Superior temporal gyrus (tissue), 1 donor: Measurements from ENCODE around the gene PBX2.

Experiments
- DNase-seq: peaks from one replicate; pipeline ENCODE4 v3.0.0-alpha.2; 2016; ENCODE audit errors: extremely low spot score

PBX2 gene

GRCh38 chr6:32173051-32173727 lies 16.8 kb downstream of the PBX2 start:
- no peak for DNase-seq

- no peak for DNase-seq
Measured at GRCh38 chr6:32171234-32171633, 18.8 kb downstream of the PBX2 start.

- DNase-seq = no peak
Measured at GRCh38 chr6:32170294-32170693, 19.7 kb downstream of the PBX2 start.

DNA sequence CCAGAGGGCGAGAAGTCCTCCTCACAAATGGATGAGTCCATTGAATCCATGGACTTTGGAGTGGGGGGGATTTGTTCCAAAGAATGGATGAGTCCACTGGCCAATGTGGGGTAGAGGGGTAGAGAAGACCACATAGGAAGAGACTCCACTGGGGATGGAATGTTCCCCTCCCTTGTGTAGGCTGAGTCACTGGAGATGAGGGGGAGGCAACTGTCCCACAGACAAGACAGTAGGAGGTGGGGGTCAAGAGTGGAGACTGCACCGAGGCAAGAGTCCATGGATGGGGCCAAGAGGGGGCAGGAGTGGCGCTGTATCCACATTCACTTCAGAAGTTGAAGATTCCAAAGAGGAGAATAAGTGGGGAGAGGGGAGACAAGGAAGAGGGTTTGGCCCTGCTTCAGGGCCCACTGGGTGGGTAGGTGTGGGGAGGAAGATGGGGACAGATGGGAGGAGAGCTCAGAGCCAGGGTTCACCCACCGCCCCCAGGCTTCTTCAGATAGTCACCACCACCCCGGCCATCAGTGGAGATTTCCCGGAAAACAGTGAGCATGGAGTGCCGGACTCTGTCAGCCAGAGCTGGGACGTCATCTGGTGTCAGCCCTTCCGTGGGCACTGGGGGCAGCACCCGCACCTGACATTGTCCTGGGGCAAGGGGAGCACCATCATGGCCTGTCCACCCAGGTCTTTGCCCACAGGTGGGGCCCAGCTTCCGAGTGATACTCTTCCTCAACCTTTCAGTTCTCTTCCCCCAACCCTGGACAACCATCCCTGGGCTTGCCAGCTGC lies 21.0 kb downstream of the PBX2 start:
- no peak for DNase-seq

DNA sequence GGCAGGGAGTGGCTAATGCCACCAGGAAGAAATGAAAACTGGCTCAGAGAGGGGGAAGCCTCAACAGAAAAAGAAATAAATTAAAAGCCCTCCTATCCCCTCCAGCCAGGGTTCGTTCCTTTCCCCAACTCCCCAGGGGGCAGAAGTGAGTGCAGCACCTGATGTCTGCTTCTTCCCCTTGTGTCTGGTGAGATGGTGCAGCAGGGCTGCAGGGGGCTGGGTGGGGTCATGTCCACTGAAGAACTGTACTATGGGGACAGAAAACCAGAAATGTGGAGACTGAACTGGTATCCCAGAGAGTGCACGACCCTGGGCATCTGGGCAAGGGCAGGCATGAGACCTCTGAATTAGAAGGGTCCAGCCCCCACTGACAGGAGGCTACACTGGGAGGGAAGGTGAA lies 21.7 kb downstream of the PBX2 start:
- no peak for DNase-seq

DNA sequence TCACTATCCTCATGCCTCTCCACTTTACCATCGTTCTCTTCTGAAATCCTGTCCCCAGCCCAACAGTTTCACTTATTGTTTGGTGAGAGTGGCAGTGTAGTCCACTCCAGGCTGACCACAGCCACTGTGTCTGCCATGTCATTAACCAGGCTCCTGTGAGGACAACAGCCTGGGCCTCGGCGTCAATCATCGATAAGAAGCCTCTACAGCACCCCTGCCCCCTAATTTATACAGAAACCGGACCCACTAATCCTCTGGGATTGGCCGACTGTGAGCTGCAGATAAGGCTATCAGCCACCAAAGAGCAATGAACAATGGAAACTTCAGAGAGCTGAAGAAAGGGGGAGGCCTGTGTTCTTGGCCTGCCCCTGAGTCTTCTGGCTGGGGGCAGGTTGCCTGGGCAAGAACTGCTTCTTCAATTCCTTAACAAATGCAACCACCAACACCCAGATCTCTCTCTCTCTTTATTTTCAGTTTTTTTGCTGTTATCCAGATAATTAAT lies 22.2 kb downstream of the PBX2 start:
- DNase-seq = no peak

DNA sequence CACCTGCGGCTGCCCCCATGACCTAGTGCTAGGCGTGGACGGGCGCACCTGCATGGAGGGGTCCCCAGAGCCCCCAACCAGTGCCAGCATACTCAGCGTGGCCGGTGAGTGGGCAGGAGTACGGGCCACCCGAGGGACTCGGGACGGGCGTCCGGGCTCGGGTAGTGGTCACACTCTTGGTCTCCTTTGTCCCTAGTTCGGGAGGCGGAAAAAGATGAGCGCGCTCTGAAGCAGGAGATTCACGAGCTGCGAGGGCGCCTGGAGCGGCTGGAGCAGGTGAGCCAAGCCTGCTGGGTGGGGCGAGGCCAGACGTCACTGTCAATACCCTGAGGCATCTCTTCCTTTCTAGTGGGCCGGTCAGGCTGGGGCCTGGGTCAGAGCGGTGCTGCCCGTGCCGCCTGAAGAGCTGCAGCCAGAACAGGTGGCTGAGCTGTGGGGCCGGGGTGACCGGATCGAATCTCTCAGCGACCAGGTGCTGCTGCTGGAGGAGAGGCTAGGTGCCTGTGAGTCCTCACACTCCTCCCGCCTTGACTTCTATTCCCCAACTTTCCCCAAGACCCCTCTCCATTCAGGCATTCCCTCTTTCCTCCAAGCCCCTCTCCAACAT lies 22.7 kb downstream of the PBX2 start:
- DNase-seq = no peak

- no peak for DNase-seq
Measured at GRCh38 chr6:32166411-32167061, 23.5 kb downstream of the PBX2 start.

GRCh38 chr6:32164295-32164694 lies 25.7 kb downstream of the PBX2 start, which contains the start of gene EGFL8:
Gene EGFL8, plus strand, starts transcription at chr6:32164595. Its CDS starts 1,571 bp downstream, at chr6:32166166.
- no peak for DNase-seq

DNA sequence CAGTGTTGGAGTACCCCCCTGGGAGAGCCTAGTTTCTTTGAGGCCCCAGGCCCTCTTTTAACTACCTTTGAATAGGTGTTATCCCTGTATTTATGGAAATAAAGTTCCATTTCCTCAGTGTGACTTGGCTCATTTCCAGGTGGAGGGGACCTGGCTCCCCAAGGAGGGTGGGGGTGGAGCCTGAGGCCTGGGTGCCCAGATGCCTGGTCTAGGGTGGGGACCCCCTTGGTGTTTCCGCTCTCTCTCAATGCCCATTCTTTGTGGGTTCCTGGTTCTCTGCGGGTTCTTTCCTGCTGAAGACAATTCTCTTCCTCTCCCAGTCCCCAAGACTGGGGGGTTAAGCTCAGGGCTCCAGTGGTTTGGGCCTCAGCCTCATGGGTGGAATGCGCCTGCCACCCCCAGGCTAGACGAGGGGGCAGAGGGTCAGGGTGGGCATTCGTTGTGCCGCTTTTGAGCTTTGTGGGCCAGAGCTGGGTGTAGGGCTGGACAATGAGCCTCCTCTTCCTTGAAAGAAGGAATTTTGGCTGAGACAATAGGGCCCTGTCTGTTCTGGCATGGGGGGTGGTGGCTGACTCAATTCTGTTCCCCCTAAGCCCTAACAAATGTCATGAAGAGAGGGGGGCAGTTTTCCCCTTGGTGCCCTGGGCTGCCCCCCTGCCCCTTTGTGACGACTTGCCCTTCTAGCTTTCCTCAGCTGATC lies 26.3 kb downstream of the PBX2 start:
- DNase-seq = no peak

DNA sequence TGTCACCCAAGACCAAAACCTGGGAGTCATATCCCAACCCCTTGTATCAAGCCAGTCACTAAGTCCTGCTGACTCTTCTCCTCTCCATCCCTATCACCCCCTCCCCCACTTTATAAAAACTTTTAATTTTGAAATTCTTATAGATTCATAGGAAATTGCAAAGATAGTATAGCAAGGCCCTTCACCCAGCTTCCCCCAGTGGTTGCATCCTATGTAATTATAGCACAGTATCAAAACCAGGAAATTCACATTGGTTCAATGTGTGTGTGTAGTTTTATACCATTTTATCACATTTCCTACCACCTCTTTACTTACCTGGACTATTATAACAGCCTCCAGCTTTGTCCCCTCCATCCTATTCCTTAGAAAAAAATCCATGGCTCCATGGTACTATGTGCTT lies 31.9 kb downstream of the PBX2 start:
- DNase-seq = no peak

GRCh38 chr6:32156891-32157290 lies 33.1 kb downstream of the PBX2 start:
- no peak for DNase-seq

- peak; percentile 39 for DNase-seq
Measured at GRCh38 chr6:32154514-32155161, 35.4 kb downstream of the PBX2 start.

GRCh38 chr6:32153564-32154513 lies 36.2 kb downstream of the PBX2 start, which contains the start of gene PPT2:
Gene PPT2, plus strand, starts transcription at chr6:32154141. Its CDS starts 454 bp downstream, at chr6:32154595.
- peak; percentile 90 for DNase-seq

- DNase-seq = peak; percentile 51
Measured at GRCh38 chr6:32152769-32153563, 37.0 kb downstream of the PBX2 start.

DNA sequence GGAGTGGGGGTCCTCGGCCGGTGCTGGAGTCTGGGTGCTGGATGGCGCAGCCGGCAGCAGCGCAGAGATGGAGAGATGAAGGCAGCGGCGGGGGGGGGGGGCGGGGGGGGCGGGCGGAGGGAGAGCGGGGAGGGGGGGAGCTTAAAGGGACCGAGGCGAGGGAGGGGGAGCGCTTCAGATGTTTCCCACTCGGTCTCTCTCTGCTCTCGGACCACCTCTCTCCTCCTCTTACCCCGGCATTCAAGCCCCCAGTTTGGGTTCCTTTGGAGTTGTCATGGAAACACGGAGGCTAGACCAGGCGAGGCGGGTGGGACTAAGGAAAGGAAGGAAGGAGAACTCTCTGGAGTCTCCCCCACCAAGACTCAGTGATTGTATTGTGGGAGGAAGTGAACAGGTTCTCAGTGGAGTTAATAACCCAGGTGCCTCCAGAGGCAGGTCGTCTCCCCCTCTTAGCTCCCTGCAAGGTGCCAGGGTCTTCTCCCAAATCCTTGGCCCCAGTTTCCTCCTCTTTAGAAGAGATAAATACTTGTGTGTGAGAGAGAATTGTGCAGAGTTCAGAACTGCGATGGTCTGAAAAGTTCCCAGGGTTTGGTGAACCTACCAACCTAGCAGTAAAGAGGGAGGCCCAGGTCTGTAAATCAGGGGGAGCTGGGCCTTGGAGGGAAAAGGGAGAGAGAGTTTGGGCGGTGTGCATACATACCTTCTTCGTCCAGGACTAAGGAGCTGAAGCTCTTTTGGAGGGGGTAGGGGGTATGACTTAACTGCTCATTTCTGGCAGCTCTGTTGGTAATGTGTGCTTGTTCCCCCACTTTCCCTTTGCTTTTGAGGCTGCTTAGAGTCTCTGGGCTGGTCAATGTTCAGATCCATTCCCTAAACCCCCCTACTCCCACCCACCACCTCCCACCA lies 37.9 kb downstream of the PBX2 start, which contains the start of gene PRRT1:
Gene PRRT1 (minus strand): TSS at position 77 of the 906 bp plus-strand sequence. CDS start 112 bp downstream, outside the sequence.
- DNase-seq = peak; percentile 54

GRCh38 chr6:32151181-32151862 lies 38.7 kb downstream of the PBX2 start:
- peak; percentile 44 for DNase-seq
